GM21529 (cell line): ENCODE results near the gene C2CD2.
A peak's percentile ranks its signal among the peaks of the same experiment; 100 is the strongest.
"Not testable (repeated sequence)": the region's sequence is repeated elsewhere in the genome, so short reads cannot be mapped to it uniquely, and the experiment has no call there.

ENCODE experiments used
- ATAC-seq: cut with Tn5 transposase; IDR thresholded peaks from one replicate; pipeline ENCODE4 v1.9.1; 2021; ENCODE audit not compliant: unreplicated experiment

C2CD2 gene

DNA sequence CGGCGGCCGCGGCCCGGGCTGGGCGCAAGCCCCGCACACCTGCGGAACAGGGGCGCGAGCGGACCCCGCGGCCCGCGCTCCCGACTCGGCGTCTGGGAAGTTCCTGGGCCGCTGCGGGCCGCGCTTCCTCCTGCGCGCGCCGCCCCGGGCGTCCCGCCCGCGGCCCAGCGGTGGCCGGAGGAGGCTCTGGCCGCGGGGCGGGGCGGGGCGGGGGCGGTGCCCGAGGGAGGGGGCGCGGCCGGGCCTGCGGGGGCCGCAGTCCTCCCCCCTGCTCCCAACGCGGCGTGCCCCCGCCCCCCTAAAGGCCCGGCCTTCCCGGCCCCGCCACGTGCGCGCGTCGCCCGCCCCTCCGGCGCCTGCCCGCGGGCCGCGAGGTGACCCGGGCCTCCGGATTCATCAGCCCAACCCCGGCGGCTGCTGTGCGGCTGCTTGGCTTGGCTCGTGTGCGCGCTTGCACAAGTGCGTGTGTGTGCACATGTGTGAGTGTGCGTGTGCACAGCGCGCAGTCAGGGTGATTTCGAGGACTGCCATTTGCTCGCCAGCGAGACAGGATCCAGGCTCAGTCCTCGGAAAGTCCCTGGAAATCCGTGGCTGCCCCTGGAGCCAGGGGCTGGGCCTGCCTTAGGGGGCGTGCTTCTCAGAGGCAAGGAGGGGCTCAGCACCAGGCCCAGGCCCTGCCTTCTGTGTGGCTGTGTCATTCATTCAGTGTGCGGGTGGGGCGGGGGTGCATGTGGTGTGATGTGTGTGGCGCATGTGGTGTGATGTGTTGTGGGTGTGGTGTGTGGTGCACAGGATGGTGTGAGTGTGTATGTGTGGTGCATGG is at the start of gene C2CD2:
C2CD2 (minus strand) TSS at position 188 of the 823 bp plus-strand sequence. CDS start 370 bp downstream, outside the sequence.
- peak; percentile 42 for ATAC-seq

DNA sequence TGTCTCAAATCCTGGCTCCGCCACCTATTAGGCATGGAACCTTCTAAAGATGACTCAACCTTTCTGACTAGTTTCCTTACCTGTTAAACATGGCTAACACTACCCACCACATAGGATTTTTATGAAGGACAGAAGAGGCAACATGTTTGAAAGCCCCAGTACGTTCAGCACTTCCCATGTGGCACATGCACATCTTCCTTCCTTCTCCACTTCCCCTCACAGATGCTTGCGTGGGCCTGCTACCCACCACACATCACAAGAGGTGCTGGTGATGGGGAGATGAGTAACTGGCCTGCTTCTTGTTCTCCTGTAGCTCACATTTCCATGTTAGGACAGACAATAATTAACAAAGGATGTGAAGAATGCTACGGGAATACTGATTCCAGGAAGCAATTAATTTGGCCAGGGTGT is 49.2 kb upstream of the C2CD2 start:
- ATAC-seq = peak; percentile 22

DNA sequence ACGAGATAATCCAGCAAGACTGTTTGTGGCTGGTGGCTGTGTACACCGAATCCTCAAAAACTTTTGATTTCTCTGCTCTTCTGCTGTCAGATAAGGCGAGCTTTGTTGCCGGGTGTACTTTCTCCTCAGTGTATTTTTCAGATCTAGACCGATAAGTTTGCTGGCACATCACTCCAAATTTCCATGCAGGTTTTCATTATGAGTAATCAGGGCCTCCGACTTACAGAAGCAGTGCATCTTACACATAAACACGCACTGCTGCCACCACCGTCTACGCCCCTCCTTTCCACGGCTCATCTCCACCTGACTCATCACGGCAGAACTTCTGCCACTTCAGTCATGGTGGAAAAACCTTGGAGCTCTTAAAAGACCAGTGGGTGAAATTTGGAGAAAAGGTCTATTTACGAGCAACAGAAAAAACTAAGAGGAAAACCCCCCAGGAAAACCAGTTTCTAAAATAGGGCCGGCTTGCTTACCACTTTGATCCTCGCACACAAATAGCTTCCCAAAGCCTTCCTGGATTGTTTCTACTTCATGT is 48.7 kb upstream of the C2CD2 start:
- ATAC-seq = peak; percentile 81

DNA sequence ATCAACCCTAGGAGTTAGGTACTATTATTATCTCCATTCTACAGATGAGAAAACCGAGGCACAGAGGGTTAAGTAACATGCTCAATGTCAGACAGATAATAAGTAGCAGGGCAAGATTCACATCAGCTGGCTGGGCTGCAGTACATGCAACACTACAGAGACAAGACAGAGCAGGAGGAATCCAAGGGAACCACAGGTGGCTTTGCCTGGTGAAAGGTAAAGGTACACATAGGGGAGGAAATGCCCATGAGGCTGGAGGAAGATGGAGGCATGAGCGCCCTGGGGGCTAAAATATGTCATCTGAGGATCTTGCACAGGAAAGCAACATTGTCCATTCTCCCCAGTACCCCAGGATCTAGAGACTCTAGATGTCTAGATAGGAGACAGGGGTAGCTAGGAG is 48.0 kb upstream of the C2CD2 start:
- no peak for ATAC-seq

DNA sequence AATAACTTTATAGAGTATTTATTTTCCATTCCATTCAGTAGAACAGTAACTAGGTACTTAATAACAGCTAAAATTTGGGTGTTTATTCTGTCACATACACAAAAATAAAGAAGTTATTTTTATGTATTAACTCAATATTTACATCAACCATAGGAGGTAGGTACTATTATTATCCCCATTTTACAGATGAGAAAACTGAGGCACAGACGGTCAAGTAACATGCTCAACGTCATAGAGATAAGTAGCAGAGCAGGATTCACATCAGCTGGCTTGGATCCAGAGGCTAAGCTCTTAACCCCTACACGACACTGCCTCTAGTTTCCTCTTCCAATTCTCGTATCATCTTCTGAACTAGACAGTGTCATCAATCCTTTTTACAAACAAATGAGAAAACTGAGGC is 47.1 kb upstream of the C2CD2 start:
- ATAC-seq = no peak

DNA sequence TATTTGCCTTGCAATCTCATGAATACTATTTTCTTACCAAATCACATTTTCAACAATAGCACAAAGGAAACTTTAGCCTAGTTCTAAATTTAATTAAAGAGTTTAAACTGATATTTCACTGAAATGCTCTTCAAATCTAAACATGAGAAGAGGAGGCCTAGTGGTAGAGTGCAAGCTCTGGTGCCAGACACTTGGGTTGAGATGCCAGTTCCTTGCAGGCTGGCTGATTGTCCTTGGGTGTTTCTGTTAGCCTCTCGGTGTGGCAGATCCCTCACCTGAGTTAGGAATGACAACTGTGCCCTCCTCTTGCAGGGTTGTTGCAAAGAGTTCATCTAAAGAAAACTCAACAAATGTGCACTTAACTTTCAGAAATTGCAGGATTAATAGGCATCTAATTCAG is 43.8 kb upstream of the C2CD2 start:
- no peak for ATAC-seq

DNA sequence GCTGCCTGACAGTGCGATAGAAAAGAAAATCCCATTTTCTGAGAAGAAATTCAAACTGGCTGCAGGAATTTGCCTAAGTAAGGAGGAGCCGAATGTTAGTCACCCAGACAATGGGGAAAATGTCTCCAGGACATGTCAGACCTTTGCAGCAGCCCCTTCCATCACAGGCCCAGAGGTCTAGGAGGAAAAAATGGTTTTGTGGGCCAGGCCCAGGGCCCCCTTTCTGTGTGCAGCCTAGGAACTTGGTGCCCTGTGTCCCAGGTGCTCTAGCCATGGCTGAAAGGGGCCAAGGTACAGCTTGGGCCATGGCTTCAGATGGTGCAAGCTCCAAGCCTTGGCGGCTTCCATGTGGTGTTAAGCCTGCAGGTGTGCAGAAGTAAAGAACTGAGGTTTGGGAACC is 41.8 kb upstream of the C2CD2 start:
- ATAC-seq = no peak

DNA sequence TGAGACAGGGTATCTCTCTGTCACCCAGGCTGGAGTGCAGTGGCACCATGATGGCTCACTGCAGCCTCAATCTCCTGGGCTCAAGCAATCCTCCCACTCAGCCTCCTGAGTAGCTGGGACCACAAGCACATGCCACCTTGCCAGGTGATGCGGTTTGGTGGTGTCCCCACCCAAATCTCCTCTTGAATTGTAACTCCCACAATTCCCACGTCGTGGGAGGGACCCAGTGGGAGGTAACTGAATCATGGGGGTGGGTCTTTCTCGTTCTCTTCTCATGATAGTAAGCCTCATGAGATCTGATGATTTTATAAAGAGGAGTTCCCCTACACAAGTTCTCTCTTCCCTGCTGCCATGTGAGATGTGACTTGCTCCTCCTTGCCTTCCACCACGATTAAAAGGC is 40.8 kb upstream of the C2CD2 start:
- not testable (repeated sequence) for ATAC-seq

DNA sequence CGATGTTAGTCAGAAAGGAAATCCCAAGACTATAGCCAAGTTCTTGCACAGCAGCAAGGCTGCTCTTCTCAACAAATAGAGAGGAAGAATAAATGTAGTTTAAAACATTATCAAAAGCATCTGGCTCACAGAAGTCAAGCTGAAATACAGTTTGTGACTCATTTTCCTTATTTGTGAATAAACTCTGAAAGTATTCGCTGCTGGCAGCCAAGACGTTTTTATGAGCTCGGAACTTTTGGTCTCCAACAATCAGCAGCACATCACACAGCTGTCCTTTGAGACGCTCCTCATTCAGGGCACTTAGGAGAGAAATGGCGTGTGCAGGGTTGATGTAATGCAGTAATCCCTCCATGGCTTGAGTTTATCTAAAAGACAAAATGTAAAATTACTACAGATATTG is 39.9 kb upstream of the C2CD2 start:
- no peak for ATAC-seq

DNA sequence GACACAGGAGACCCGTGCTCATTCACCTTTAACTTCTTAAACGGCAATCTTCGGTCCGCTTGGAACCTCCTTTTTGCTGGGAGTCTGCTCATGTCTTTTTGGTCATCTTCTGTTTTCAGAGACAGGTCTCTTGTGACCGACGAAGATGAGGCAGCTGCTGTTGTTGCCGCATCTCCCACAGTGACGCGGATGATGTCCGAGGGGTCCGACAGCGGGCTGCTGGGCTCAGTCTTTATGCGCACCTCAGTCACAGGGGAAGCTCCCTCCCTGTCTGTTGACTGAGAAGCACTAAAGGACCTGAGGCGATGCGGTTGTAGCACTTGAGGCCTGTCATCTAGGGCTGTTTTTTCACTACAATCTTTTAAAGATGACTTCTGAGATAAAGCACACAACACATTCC is 38.8 kb upstream of the C2CD2 start:
- no peak for ATAC-seq

DNA sequence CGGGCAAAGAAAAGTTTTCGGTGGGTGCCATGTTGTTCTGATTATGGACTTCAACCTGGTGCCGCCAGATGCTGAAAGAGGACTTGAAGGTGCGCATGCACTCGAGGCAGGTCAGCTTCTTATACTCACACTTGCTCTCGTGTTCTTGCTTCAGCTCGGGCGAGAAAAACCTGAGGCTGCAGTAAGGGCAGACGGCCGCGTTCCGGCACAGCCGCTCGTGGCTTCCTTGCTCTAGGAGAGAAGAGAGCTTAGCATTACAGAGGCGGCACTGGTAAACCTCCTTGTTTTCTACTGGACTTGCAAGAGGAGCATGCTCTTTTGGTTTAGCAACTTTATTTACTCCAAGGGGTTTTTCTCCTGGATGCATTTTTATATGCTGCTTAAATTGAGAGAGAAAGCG is 37.8 kb upstream of the C2CD2 start:
- ATAC-seq = no peak

DNA sequence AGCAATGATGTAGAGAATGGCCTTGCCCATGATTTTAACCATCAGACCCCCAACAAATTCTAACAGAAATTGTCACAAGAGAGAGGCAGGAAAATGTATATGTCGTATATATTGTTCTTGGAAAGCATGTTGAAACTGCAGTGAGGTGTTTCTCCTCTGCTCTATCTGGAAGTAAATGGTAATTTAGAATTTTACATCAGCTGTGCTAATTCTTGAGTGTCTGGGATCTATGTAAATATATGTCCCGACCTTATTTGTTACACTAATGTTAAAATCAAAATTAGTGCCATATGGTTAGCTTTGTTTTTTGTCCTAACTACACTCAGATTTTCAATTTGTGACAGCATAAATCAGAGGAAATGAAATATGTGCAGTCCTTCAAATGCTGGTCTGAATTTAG is 35.9 kb upstream of the C2CD2 start:
- ATAC-seq = no peak

DNA sequence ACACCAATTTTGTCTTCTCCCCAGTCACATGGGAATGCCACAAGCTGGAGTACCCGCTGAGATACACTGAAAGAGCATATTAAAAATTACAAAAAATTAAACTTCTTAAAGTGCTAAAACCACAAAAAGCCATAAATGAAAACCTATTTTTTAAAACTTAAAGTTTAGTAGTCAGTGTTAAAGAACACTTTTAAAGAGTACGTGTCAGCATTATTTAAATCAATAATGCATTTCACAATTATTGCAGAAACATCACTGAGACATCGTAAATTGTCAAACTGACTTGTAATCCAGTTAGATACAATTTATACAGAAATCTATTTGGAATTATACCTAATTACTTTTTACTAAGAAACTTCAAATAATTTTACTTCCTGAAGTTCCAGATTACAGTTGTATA is 33.5 kb upstream of the C2CD2 start:
- ATAC-seq = no peak

DNA sequence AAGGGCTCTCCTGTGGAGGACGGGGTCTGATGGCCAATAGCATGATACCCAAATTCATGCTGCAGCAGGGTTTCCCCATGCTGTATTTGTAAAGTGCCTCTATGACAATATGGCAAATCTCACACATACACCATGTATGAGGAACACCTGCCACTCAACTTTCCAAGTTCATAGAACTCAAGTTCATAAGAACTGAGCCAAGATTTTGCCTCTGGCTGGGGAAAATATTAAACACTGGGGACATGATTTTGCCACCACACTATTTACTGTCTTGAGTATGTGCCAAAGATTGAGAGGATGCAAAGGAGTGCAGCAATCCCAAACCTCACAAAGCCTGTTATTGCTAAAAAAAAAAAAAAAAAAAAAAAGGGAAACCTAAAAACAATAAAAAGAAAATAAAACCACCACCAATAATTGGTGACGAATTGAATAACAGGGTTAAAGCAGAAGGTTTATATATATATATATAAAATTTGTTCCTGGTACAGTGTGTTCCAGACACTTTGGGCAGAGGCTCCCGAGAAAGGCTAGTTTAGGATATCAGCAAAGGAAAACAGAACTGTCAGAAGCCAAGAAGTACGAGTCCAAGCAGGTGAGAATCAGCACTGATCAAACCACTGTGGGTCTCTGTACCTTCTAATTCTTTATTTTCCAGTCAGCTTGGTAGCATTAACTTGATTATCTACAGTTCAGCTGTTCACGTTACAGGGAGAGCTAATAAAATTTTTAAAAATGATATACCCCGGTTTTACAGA is 32.0 kb upstream of the C2CD2 start:
- no peak for ATAC-seq

DNA sequence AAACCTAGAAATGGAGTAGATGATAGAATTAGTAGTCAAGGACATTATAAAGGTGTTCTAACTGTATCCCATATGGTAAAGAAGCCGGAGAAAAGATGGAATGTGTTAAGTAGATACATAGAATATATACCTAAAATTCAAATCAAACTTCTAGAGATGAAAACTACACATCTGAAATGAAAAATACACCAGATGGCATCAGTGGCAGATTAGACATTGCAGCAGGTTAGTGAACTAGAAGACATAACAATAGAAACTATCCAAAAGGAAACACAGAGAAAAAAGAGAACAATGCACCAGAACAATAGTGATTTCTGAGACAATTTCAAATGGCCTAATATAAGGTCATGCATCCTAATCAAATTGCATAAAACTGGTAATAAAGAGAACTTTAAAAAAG is 29.4 kb upstream of the C2CD2 start:
- ATAC-seq = no peak

DNA sequence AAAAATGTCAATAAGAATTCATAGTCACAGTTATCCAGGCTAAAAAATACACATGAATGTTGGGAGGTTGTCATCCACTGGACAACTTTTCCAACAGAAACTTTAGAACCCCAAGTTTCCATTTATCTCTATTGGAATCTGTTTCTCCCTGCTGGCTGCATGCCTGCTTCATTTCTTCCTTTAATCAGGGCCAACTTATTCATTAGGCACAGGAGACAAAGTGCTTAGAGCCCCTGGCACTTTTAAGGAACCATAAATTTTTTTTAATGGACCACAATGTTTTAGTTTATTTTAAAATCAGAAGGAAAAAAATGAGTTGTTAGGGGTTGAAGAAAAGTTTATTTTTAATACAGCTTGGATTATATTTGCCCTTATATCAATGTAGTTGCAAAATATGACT is 26.7 kb upstream of the C2CD2 start:
- ATAC-seq = no peak

DNA sequence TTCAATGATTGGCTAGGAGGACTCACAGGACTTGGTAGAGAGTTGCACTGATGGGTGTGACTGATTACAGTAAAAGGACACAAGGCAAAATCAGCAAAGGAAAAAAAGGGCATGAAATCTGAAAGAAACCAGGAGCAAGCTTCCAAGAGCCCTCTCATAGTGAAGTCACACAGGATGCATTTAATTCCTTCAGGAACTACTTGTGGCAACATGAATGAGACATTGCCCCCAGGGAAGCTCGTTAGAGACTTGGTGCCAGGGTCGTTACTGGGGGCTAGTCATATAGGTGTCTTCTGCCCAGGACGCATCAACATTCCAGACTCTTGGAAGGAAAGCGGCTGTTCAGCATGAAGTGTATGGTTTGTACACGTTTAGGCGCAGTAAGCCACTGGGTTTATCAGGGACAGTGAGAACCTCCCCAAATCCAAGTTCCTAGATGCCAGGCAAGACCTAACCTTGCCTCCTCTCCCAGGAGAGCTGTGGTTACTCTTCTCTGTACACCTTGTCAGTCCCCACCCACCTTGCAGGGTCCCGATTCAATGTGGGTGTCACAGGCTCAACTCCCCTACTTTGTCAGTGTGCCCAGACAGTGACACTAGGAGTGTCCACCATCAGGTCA is 26.0 kb upstream of the C2CD2 start:
- no peak for ATAC-seq

DNA sequence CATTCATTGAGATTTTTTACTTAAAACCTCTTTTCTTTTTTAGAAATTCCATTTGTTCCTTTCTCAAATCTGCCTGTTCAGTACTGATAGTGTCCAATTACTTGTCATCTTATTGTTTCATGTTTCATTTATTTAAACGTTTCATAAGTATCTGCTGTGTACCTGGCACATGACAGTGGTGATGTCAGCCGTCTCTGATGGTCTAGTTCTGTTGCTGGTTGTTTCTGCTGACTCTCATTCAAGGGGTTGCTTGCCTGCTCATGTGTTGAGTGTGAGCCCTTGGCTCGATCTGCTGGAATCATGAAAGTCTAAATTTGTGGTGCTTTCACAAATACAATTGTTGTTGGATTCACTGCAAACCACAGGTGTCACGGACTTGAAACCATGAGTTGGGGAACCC is 25.5 kb upstream of the C2CD2 start:
- ATAC-seq = no peak

DNA sequence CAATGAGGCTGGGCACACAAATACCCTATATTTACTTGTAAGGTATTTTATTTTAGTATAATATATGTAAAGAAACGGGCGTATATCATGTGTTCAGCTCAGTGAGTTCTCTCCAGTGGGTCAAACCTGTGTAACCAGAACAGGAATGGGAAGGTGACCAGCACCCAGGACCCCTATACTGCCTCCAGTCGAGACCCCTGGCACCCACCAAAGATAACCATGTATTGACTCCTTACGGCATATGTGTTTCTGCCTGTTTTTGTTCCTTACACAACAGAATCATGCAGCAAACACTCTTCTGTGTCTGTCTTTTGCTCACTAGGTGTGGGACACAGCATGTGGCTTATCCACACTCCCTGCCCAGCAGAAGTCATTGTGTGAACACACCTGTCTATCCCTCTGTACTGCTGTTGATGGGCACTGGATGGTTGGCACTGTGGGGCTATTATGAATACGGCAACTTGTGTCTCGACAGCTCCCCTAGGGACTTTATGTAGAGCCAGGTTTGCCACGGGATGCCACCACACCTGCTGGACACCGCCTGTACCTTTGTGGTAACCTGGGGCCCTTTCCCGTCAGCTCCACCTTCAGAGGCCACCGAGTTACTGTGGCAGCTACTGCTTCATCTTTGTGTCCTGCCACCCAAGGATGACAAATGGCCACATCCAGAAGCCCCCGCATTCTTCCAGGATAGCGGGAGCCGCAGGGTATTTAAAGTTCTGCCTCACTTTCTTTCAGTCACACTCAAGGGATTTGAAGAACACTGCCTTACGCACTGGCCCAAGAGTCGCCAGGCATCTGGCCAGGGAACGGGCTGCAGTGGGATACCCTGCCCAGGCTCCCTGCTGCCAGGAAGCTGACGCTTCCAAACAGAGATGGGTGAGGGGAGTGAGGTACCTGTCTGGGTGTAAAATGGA is 23.5 kb upstream of the C2CD2 start:
- ATAC-seq = no peak

DNA sequence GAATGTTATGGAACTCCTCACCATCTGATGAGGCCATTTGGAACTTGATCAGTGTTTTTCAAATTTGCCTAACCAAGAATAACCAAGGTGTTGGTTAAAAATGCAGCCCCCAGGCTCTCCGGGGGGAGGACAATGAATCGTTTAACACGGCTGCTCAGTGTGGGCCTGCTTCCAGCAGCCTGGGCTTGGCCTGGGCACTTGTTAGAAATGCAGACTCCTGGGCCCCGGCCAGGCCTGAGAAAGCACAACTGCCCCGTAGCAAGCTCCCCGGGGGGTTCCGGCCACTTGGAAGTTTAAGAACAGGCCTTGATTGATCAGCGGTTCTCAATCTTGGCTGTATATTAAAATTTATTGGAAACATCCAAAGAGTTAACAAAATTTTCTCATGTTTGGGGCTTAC is 22.8 kb upstream of the C2CD2 start:
- ATAC-seq = no peak
